Measurements from ENCODE around the gene TSKS.
A peak's percentile ranks its signal among the peaks of the same experiment; 100 is the strongest.

The TSKS gene

GRCh38 chr19:49761625-49762311 is 1.3 kb downstream of the TSKS start:
- H3K4me3 ChIP-seq (ENCODE audit: control insufficient read depth, low read depth, low read length): no peak overlapping the region
- TF ChIP-seq CTCF (conservative IDR thresholded peaks at IDR 0.05; ENCODE audit: control insufficient read depth, insufficient read depth, low read depth, low read length): peak; percentile 54
- peak; percentile 87 for DNase-seq (ENCODE audit: low read depth)

GRCh38 chr19:49761249-49761624 is 1.9 kb downstream of the TSKS start:
- no peak for DNase-seq (ENCODE audit: low read depth)
- TF ChIP-seq CTCF (conservative IDR thresholded peaks at IDR 0.05; ENCODE audit: control insufficient read depth, insufficient read depth, low read depth, low read length): no peak
- H3K4me3 ChIP-seq (ENCODE audit: control insufficient read depth, low read depth, low read length): no peak overlapping the region

- H3K4me3 ChIP-seq (ENCODE audit: control insufficient read depth, low read depth, low read length): no peak overlapping the region
- TF ChIP-seq CTCF (conservative IDR thresholded peaks at IDR 0.05; ENCODE audit: control insufficient read depth, insufficient read depth, low read depth, low read length): no peak
- peak; percentile 81 for DNase-seq (ENCODE audit: low read depth)
Observed at GRCh38 chr19:49758292-49758691, 4.8 kb downstream of the TSKS start.

- H3K4me3 ChIP-seq (ENCODE audit: control insufficient read depth, low read depth, low read length): no peak overlapping the region
- TF ChIP-seq CTCF (conservative IDR thresholded peaks at IDR 0.05; ENCODE audit: control insufficient read depth, insufficient read depth, low read depth, low read length): no peak
- no peak for DNase-seq (ENCODE audit: low read depth)
Observed at GRCh38 chr19:49755956-49756355, 7.2 kb downstream of the TSKS start.

GRCh38 chr19:49752701-49753100 is 10.4 kb downstream of the TSKS start:
- TF ChIP-seq CTCF (conservative IDR thresholded peaks at IDR 0.05; ENCODE audit: control insufficient read depth, insufficient read depth, low read depth, low read length): no peak
- H3K4me3 ChIP-seq (ENCODE audit: control insufficient read depth, low read depth, low read length): no peak overlapping the region
- no peak for DNase-seq (ENCODE audit: low read depth)

DNA sequence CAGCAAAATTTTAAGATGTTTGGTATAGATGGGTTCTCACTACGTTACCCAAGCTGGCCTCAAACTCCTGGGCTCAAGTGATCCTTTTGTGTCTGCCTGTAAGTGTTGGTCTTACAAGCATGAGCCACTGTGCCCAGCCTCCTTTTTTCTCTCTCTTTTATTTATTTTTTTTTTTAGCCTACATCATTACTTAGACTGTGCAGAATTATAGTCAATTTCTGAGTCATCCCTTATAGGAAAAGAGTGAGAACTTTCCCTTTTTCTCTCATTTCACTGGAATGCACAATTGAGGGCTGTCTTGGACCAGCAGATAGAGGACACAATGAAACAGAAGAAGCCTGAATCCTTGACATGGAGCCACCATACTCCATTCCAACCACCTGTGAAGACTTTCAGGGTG is 13.3 kb downstream of the TSKS start:
- DNase-seq (ENCODE audit: low read depth): peak; percentile 52
- no peak overlapping the region for H3K4me3 ChIP-seq (ENCODE audit: control insufficient read depth, low read depth, low read length)
- TF ChIP-seq CTCF (conservative IDR thresholded peaks at IDR 0.05; ENCODE audit: control insufficient read depth, insufficient read depth, low read depth, low read length): no peak

Measured in fibroblast of mammary gland (primary cell).